ENCODE measurements around the gene STUB1.

DNA sequence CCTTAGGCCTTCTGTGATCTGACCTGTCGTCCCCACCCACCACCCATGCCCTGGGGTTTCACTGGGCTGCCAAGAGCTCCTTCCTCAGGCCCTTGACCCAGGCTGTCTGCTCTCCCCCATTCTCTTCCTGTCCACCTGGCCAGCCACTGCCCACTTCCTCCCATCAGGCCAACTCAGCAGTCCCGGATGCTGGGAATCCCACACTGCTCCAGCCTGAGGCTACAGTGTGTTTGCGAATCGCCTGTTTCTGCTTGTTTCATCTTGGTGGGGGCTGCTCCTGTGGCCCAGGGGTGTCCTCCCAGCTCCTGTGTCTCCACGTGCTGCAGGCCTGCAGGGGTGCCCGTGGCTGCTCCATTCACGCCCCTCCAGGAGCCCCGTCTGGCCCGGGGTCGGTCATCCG lies 33.9 kb downstream of the STUB1 start:
- TF ChIP-seq CREB1 (IDR thresholded peaks at IDR 0.05) (no peak), EGR1 (IDR thresholded peaks at IDR 0.05; ENCODE audit: borderline replicate concordance, low read depth, low read length) (no peak), POLR2AphosphoS5 (IDR thresholded peaks at IDR 0.05; ENCODE audit: low read depth, low read length) (no peak), EP300 (IDR thresholded peaks at IDR 0.05; ENCODE audit: borderline replicate concordance in 1 of 2, low read depth in 2 of 2, low read length in 2 of 2) (no peak), SIN3A (conservative IDR thresholded peaks at IDR 0.05 in 1 of 2, IDR thresholded peaks at IDR 0.05 in 1 of 2; ENCODE audit: low read depth in 1 of 2, low read length in 2 of 2) (no peak)
- TF ChIP-seq, protein P1, sequence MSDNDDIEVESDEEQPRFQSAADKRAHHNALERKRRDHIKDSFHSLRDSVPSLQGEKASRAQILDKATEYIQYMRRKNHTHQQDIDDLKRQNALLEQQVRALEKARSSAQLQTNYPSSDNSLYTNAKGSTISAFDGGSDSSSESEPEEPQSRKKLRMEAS (IDR thresholded peaks at IDR 0.05): no peak
